Measurements from ENCODE around the gene BCAT1.

The BCAT1 gene

GRCh38 chr12:24898185-24898584, 50.7 kb downstream of the BCAT1 start:
- Mint-ChIP-seq H3K4me1 (ENCODE audit: low read depth in 2 of 2) (peaks cover 9 to 17% of the 10 kb centered on the region in 2 donors), H3K27ac (no peak overlapping the region), H3K36me3 (ENCODE audit: insufficient read depth) (no peaks in the 10 kb centered on the region), H3K27me3 (peaks cover 0 to 15% of the 10 kb centered on the region in 2 donors), H3K9me3 (no peaks in the 10 kb centered on the region), H3K4me3 (no peak overlapping the region)
- DNase-seq (no peak), ATAC-seq (replicated peaks) (no peak)

- Mint-ChIP-seq H3K4me3 (no peak overlapping the region), H3K36me3 (ENCODE audit: insufficient read depth) (no peaks in the 10 kb centered on the region), H3K4me1 (ENCODE audit: low read depth in 2 of 2) (peaks cover 2 to 4% of the 10 kb centered on the region in 2 donors), H3K27me3 (peaks cover 5 to 7% of the 10 kb centered on the region in 2 donors), H3K9me3 (no peaks in the 10 kb centered on the region), H3K27ac (no peak overlapping the region)
- DNase-seq = no peak
- no peak for ATAC-seq (replicated peaks)
Observed at GRCh38 chr12:24896171-24896570, 52.7 kb downstream of the BCAT1 start.

DNA sequence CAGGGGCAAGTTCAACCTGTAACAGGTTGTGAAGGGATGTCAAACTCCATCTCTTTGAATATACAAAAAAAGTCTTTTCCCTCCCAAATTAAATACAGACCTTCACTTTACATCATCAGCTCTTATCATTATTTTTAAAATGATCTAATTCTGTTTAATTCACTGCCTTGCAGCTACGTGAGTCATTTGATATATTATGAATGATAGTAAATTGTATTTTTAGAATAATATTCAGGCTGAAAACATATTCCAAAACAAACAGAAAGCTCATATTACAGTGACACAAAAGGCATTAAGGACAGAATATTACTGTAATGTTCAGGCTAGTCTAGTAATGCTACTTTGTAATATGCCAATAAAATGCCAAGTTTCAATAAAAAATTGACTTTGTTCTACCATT, 53.3 kb downstream of the BCAT1 start:
- Mint-ChIP-seq H3K4me3 (no peak overlapping the region), H3K4me1 (ENCODE audit: low read depth in 2 of 2) (no peaks in the 10 kb centered on the region), H3K36me3 (ENCODE audit: insufficient read depth) (no peaks in the 10 kb centered on the region), H3K27me3 (peaks cover 5 to 7% of the 10 kb centered on the region in 2 donors), H3K27ac (no peak overlapping the region), H3K9me3 (no peaks in the 10 kb centered on the region)
- no peak for DNase-seq
- no peak for ATAC-seq (replicated peaks)

GRCh38 chr12:24894879-24895278, 54.0 kb downstream of the BCAT1 start:
- no peak for DNase-seq
- no peaks in the 10 kb centered on the region for H3K36me3 Mint-ChIP-seq (ENCODE audit: insufficient read depth)
- no peaks in the 10 kb centered on the region for H3K9me3 Mint-ChIP-seq
- H3K27ac Mint-ChIP-seq = no peak overlapping the region
- H3K4me1 Mint-ChIP-seq (ENCODE audit: low read depth in 2 of 2) = no peaks in the 10 kb centered on the region
- peaks cover 5 to 7% of the 10 kb centered on the region in 2 donors for H3K27me3 Mint-ChIP-seq
- no peak overlapping the region for H3K4me3 Mint-ChIP-seq
- ATAC-seq (replicated peaks) = no peak

GRCh38 chr12:24890048-24890803, 58.7 kb downstream of the BCAT1 start:
- H3K4me3 Mint-ChIP-seq = no peak overlapping the region
- H3K27me3 Mint-ChIP-seq = peaks cover 0 to 7% of the 10 kb centered on the region in 2 donors
- no peaks in the 10 kb centered on the region for H3K36me3 Mint-ChIP-seq (ENCODE audit: insufficient read depth)
- no peaks in the 10 kb centered on the region for H3K9me3 Mint-ChIP-seq
- ATAC-seq (replicated peaks) (no peak), DNase-seq (no peak)
- no peaks in the 10 kb centered on the region for H3K4me1 Mint-ChIP-seq (ENCODE audit: low read depth in 2 of 2)
- no peak overlapping the region for H3K27ac Mint-ChIP-seq

GRCh38 chr12:24889411-24889810, 59.5 kb downstream of the BCAT1 start:
- Mint-ChIP-seq H3K27ac (no peak overlapping the region), H3K4me1 (ENCODE audit: low read depth in 2 of 2) (no peaks in the 10 kb centered on the region), H3K9me3 (no peaks in the 10 kb centered on the region), H3K4me3 (no peak overlapping the region), H3K27me3 (peaks cover 0 to 7% of the 10 kb centered on the region in 2 donors), H3K36me3 (ENCODE audit: insufficient read depth) (no peaks in the 10 kb centered on the region)
- ATAC-seq (replicated peaks) (no peak), DNase-seq (no peak)

DNA sequence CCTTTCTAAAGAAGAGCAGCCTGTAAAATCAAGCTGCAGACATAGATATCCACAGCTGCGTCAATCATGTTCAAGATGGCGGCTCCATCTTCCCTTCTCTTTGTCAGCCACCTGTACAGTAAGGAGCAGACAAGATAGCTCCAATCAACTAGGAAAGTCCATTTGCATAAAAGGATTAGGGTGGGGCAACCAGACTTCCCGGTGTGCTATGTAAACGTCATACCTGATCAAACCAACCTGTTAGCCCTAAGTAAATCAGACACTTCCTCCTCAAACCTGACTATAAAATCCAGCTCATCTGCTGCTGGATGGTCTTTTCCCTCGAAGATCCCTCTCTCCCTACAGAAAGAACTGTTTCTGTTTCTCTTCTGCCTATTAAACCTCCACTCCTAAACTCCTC, 60.1 kb downstream of the BCAT1 start:
- no peak overlapping the region for H3K27ac Mint-ChIP-seq
- no peaks in the 10 kb centered on the region for H3K4me1 Mint-ChIP-seq (ENCODE audit: low read depth in 2 of 2)
- no peaks in the 10 kb centered on the region for H3K9me3 Mint-ChIP-seq
- no peaks in the 10 kb centered on the region for H3K36me3 Mint-ChIP-seq (ENCODE audit: insufficient read depth)
- H3K4me3 Mint-ChIP-seq = no peak overlapping the region
- no peak for ATAC-seq (replicated peaks)
- peaks cover 0 to 7% of the 10 kb centered on the region in 2 donors for H3K27me3 Mint-ChIP-seq
- DNase-seq = no peak

DNA sequence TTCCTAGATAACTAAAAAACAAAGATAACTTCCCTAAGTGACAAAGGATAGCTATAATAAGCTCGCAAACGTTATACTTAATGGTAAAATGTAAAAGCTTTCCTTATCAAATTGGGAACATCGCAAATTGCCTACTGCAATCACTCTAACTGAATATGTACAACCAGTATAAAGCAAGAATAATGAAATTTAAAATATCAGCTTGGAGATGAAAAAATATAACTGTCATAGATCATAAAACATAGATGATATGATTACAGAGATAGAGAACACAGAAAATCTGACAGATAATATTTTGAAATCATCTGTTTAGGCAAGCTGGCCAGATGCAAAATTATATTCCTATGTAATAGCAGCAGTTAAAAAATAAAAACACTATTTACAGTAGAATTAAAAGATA, 64.0 kb downstream of the BCAT1 start:
- Mint-ChIP-seq H3K27ac (no peak overlapping the region), H3K4me3 (no peak overlapping the region), H3K27me3 (no peaks in the 10 kb centered on the region), H3K9me3 (no peaks in the 10 kb centered on the region), H3K4me1 (ENCODE audit: low read depth in 2 of 2) (no peaks in the 10 kb centered on the region), H3K36me3 (ENCODE audit: insufficient read depth) (no peaks in the 10 kb centered on the region)
- DNase-seq (no peak), ATAC-seq (replicated peaks) (no peak)

DNA sequence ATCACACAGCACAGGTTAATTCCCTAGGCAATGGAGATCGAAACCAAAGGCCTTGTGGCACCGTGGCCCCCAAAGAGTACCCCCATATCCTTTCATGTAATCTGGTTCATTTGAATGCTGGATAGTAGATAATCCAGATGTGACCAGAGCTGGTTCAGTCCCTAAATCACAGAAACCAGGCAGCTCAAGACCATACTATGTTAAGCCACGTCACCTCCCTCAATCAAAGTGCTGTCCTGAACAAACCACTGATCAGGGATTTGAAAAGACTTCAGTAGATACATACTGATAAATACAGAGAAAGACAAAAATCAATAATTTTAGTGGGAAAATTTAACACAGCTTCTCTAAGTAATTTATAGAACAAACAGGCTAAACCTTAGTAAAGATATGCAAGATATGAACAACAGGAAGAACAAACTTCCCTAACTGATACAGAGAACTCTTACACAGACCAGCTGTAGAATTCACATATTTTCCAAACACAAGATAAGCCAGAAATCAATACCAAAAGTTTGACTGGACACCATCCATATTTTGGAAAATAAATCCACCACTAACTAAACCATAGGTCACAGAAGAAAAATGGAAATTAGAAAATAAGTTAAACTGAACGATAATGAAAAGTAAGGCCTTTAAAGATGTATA, 67.1 kb downstream of the BCAT1 start:
- DNase-seq (no peak), ATAC-seq (replicated peaks) (no peak)
- no peaks in the 10 kb centered on the region for H3K27me3 Mint-ChIP-seq
- H3K27ac Mint-ChIP-seq = no peak overlapping the region
- no peak overlapping the region for H3K4me3 Mint-ChIP-seq
- H3K36me3 Mint-ChIP-seq (ENCODE audit: insufficient read depth) = no peaks in the 10 kb centered on the region
- H3K4me1 Mint-ChIP-seq (ENCODE audit: low read depth in 2 of 2) = no peaks in the 10 kb centered on the region
- no peaks in the 10 kb centered on the region for H3K9me3 Mint-ChIP-seq

GRCh38 chr12:24881227-24881626, 67.7 kb downstream of the BCAT1 start:
- ATAC-seq (replicated peaks) (no peak), DNase-seq (no peak)
- no peaks in the 10 kb centered on the region for H3K36me3 Mint-ChIP-seq (ENCODE audit: insufficient read depth)

DNA sequence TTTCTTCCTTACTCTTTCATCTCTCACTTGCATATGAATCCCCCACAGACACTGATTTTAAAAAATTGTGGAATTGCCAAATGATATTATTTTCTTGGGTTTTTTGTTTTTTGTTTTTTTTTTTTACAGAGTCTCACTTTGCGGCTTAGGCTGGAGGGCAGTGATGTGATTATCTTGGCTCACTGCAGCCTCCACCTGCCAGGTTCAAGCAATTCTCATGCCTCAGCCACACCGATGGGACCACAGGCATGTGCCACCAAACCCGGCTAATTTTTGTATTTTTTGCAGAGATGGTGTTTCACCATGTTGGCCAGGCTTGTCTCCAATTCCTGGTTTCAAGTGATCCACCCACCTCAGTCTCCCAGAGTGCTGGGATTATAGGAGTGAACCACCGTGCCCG, 68.2 kb downstream of the BCAT1 start:
- Mint-ChIP-seq H3K4me1 (ENCODE audit: low read depth in 2 of 2) (no peaks in the 10 kb centered on the region), H3K4me3 (no peak overlapping the region), H3K27ac (no peak overlapping the region), H3K9me3 (no peaks in the 10 kb centered on the region), H3K36me3 (ENCODE audit: insufficient read depth) (no peaks in the 10 kb centered on the region), H3K27me3 (no peaks in the 10 kb centered on the region)
- DNase-seq (no peak), ATAC-seq (replicated peaks) (no peak)

More at GRCh38 chr12:24881227-24881626, 67.7 kb downstream of the BCAT1 start:
- Mint-ChIP-seq H3K27ac (no peak overlapping the region), H3K9me3 (no peaks in the 10 kb centered on the region), H3K27me3 (no peaks in the 10 kb centered on the region), H3K4me3 (no peak overlapping the region), H3K4me1 (ENCODE audit: low read depth in 2 of 2) (no peaks in the 10 kb centered on the region)

DNA sequence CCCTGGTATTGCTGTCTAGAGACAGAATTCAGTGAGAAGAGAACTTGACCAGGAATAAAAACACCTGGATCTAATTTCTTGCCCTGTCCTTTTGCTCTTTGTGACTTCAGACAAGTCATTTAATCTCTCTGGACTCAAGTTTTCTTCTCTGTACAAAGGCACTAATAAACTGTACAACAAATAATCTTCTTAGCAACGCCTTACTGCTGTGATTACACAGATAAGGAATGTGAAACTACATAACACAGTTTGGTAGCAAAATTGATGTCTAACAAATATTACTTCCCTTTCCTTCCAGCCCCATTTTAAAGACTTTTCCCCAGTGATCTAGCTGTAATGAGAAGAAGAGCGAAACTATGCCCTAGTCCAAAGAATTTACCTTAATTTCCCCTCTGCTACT, 69.3 kb downstream of the BCAT1 start:
- Mint-ChIP-seq H3K4me3 (no peak overlapping the region), H3K27ac (no peak overlapping the region), H3K36me3 (ENCODE audit: insufficient read depth) (no peaks in the 10 kb centered on the region), H3K4me1 (ENCODE audit: low read depth in 2 of 2) (no peaks in the 10 kb centered on the region), H3K27me3 (no peaks in the 10 kb centered on the region), H3K9me3 (no peaks in the 10 kb centered on the region)
- DNase-seq (no peak), ATAC-seq (replicated peaks) (no peak)

- H3K4me1 Mint-ChIP-seq (ENCODE audit: low read depth in 2 of 2) = no peaks in the 10 kb centered on the region
- DNase-seq (no peak), ATAC-seq (replicated peaks) (no peak)
- H3K27me3 Mint-ChIP-seq = no peaks in the 10 kb centered on the region
- H3K27ac Mint-ChIP-seq = no peak overlapping the region
- H3K36me3 Mint-ChIP-seq (ENCODE audit: insufficient read depth) = no peaks in the 10 kb centered on the region
- no peak overlapping the region for H3K4me3 Mint-ChIP-seq
- no peaks in the 10 kb centered on the region for H3K9me3 Mint-ChIP-seq
Observed at GRCh38 chr12:24875014-24875413, 73.9 kb downstream of the BCAT1 start.

GRCh38 chr12:24872211-24872610, 76.7 kb downstream of the BCAT1 start:
- Mint-ChIP-seq H3K9me3 (no peaks in the 10 kb centered on the region), H3K4me1 (ENCODE audit: low read depth in 2 of 2) (no peaks in the 10 kb centered on the region), H3K36me3 (ENCODE audit: insufficient read depth) (no peaks in the 10 kb centered on the region), H3K27me3 (no peaks in the 10 kb centered on the region), H3K4me3 (no peak overlapping the region), H3K27ac (no peak overlapping the region)
- DNase-seq (no peak), ATAC-seq (replicated peaks) (no peak)
